Measurements from ENCODE around the gene PRKCA.

GRCh38 chr17:66287911-66288310 lies 14.5 kb upstream of the PRKCA start:
- no peak for TF ChIP-seq POLR2A (IDR thresholded peaks at IDR 0.05)
- TF ChIP-seq CTCF (IDR thresholded peaks at IDR 0.05): no peak
- no peak for TF ChIP-seq EP300 (IDR thresholded peaks at IDR 0.05)
